ENCODE measurements around the gene ARL15. TPM values are rescaled to one million over a fixed set of nuclear protein-coding genes. Genes with fewer than 3 reads are reported as not detected.
A peak's percentile ranks its signal among the peaks of the same experiment; 100 is the strongest.

ARL15 gene
- total and polyA plus RNA-seq, 9 of the 15 experiments (the other 6 are each of a cell fraction or from before 2014, with no cell fraction given), result 18.5 to 80.4 (median 57.0) TPM

DNA sequence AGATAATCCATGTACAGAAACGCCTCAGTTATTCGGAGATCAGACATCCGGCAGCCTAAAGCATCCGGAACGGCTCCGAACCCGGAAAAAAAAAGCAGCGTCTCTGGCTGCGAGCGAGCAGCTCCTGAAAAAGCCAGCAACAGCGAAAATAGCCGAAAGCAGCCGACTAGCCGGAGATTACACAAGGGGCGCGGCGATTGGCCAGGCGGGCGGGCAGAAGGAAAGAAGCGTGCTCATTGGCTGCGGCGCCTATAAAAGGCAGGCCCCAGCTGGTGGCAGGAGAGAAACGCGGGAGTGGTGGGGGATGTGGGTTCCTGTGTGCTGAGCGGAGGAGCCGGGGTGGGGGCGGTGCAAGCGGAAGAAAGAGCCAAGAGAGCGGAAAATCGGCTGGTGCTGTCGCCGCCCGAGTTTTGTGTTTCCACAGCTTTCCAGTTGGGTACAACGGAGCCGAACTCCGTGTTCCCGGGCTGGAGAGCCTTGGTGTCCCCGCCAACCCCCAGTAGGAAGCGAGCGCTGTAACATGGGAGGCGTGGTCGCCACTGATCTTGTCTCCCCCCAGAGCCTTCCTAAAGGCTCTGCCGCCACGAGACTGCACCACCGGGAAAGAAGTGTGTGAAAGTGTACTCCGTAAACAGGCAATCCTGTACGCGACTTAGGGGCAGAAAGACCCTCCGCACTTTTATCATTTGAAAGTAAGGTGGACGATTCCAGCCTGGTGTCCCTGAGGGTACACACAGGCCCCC lies at the start of gene ARL15 (continued):
- TF ChIP-seq, protein P1, sequence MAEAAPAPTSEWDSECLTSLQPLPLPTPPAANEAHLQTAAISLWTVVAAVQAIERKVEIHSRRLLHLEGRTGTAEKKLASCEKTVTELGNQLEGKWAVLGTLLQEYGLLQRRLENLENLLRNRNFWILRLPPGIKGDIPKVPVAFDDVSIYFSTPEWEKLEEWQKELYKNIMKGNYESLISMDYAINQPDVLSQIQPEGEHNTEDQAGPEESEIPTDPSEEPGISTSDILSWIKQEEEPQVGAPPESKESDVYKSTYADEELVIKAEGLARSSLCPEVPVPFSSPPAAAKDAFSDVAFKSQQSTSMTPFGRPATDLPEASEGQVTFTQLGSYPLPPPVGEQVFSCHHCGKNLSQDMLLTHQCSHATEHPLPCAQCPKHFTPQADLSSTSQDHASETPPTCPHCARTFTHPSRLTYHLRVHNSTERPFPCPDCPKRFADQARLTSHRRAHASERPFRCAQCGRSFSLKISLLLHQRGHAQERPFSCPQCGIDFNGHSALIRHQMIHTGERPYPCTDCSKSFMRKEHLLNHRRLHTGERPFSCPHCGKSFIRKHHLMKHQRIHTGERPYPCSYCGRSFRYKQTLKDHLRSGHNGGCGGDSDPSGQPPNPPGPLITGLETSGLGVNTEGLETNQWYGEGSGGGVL (CRISPR knock-in tag; IDR thresholded peaks at IDR 0.05), result no peak
- TF ChIP-seq ZBTB17 (CRISPR knock-in tag; IDR thresholded peaks at IDR 0.05), result peak; percentile 77; the same call in 1 of the 2 replicates
- TF ChIP-seq ZBTB8A (IDR thresholded peaks at IDR 0.05; ENCODE audit: partially characterized antibody), result no peak
- TF ChIP-seq, protein P2, sequence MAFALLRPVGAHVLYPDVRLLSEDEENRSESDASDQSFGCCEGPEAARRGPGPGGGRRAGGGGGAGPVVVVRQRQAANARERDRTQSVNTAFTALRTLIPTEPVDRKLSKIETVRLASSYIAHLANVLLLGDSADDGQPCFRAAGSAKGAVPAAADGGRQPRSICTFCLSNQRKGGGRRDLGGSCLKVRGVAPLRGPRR (CRISPR knock-in tag; IDR thresholded peaks at IDR 0.05), result no peak
- TF ChIP-seq ZNF75A (CRISPR knock-in tag; IDR thresholded peaks at IDR 0.05), result no peak
- TF ChIP-seq NFATC3 (IDR thresholded peaks at IDR 0.05), result no peak
- no peak for TF ChIP-seq ZNF551 (CRISPR knock-in tag; IDR thresholded peaks at IDR 0.05)
- TF ChIP-seq, protein P3, sequence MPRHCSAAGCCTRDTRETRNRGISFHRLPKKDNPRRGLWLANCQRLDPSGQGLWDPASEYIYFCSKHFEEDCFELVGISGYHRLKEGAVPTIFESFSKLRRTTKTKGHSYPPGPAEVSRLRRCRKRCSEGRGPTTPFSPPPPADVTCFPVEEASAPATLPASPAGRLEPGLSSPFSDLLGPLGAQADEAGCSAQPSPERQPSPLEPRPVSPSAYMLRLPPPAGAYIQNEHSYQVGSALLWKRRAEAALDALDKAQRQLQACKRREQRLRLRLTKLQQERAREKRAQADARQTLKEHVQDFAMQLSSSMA (CRISPR knock-in tag; IDR thresholded peaks at IDR 0.05), result peak; percentile 75; the same call in 1 of the 2 replicates
- no peak for TF ChIP-seq STAT5B (CRISPR knock-in tag; IDR thresholded peaks at IDR 0.05)
- peak; percentile 24; the same call in 1 of the 2 replicates for TF ChIP-seq HCFC1 (IDR thresholded peaks at IDR 0.05; ENCODE audit: low read depth, low read length)
- TF ChIP-seq ZNF785 (CRISPR knock-in tag; IDR thresholded peaks at IDR 0.05), result no peak
- no peak for TF ChIP-seq SNIP1 (IDR thresholded peaks at IDR 0.05; ENCODE audit: low read depth)
- TF ChIP-seq, protein P4, sequence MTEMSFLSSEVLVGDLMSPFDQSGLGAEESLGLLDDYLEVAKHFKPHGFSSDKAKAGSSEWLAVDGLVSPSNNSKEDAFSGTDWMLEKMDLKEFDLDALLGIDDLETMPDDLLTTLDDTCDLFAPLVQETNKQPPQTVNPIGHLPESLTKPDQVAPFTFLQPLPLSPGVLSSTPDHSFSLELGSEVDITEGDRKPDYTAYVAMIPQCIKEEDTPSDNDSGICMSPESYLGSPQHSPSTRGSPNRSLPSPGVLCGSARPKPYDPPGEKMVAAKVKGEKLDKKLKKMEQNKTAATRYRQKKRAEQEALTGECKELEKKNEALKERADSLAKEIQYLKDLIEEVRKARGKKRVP (CRISPR knock-in tag; IDR thresholded peaks at IDR 0.05), result 0 out of 2 replicates have a peak, but pooled peaks have one; percentile 18
- no peak for TF ChIP-seq FUS (optimal IDR thresholded peaks at IDR 0.05; ENCODE audit: low read depth, low read length)
- peak; percentile 42; the same call in 1 of the 2 replicates for TF ChIP-seq TEAD4 (IDR thresholded peaks at IDR 0.05; ENCODE audit: low read length)
- no peak for TF ChIP-seq TEAD4 (CRISPR knock-in tag; IDR thresholded peaks at IDR 0.05; ENCODE audit: borderline replicate concordance)
- TF ChIP-seq, protein P5, sequence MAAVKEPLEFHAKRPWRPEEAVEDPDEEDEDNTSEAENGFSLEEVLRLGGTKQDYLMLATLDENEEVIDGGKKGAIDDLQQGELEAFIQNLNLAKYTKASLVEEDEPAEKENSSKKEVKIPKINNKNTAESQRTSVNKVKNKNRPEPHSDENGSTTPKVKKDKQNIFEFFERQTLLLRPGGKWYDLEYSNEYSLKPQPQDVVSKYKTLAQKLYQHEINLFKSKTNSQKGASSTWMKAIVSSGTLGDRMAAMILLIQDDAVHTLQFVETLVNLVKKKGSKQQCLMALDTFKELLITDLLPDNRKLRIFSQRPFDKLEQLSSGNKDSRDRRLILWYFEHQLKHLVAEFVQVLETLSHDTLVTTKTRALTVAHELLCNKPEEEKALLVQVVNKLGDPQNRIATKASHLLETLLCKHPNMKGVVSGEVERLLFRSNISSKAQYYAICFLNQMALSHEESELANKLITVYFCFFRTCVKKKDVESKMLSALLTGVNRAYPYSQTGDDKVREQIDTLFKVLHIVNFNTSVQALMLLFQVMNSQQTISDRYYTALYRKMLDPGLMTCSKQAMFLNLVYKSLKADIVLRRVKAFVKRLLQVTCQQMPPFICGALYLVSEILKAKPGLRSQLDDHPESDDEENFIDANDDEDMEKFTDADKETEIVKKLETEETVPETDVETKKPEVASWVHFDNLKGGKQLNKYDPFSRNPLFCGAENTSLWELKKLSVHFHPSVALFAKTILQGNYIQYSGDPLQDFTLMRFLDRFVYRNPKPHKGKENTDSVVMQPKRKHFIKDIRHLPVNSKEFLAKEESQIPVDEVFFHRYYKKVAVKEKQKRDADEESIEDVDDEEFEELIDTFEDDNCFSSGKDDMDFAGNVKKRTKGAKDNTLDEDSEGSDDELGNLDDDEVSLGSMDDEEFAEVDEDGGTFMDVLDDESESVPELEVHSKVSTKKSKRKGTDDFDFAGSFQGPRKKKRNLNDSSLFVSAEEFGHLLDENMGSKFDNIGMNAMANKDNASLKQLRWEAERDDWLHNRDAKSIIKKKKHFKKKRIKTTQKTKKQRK (IDR thresholded peaks at IDR 0.05; ENCODE audit: borderline replicate concordance, low read depth, low read length), result no peak
- peak in 1 of 2 experiments; percentile 68; a peak in 1 of 4 replicates for TF ChIP-seq ARNT (IDR thresholded peaks at IDR 0.05)
- 0 out of 2 replicates have a peak, but pooled peaks have one; percentile 64 for TF ChIP-seq NCOA1 (IDR thresholded peaks at IDR 0.05; ENCODE audit: low read depth)
- TF ChIP-seq, protein P6, sequence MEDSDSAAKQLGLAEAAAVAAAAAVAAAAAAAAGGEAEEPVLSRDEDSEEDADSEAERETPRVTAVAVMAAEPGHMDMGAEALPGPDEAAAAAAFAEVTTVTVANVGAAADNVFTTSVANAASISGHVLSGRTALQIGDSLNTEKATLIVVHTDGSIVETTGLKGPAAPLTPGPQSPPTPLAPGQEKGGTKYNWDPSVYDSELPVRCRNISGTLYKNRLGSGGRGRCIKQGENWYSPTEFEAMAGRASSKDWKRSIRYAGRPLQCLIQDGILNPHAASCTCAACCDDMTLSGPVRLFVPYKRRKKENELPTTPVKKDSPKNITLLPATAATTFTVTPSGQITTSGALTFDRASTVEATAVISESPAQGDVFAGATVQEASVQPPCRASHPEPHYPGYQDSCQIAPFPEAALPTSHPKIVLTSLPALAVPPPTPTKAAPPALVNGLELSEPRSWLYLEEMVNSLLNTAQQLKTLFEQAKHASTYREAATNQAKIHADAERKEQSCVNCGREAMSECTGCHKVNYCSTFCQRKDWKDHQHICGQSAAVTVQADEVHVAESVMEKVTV (CRISPR knock-in tag; IDR thresholded peaks at IDR 0.05), result peak; percentile 100

Data from K562 (cell line).